ENCODE data around the gene AGO4. TPM values are rescaled to one million over a fixed set of nuclear protein-coding genes. Genes with fewer than 3 reads are reported as not detected.

AGO4 gene
- total RNA-seq: 10 to 100 TPM; 17.6 to 20.5 TPM
- 20.1 TPM for polyA plus RNA-seq (2013, experiment 1 of 2)
- 18.1 TPM for polyA plus RNA-seq (2013, experiment 2 of 2)
- long read RNA-seq, experiment 1, partial matches to known transcripts: 0 of 7 reads
- long read RNA-seq, experiment 1, other reads (novel, unspliced or antisense): 7 of 7 reads
- long read RNA-seq, experiment 2, full-length matches to known transcripts: 7 of 27 reads
- long read RNA-seq, experiment 2, partial matches to known transcripts: 2 of 27 reads
- long read RNA-seq, experiment 2, other reads (novel, unspliced or antisense): 18 of 27 reads
- long read RNA-seq, experiment 3, full-length matches to known transcripts: 1 of 7 reads
- long read RNA-seq, experiment 3, partial matches to known transcripts: 3 of 7 reads
- long read RNA-seq, experiment 3, other reads (novel, unspliced or antisense): 3 of 7 reads
- long read RNA-seq, experiment 4, partial matches to known transcripts: 0 of 3 reads
- long read RNA-seq, experiment 4, other reads (novel, unspliced or antisense): 3 of 3 reads

DNA sequence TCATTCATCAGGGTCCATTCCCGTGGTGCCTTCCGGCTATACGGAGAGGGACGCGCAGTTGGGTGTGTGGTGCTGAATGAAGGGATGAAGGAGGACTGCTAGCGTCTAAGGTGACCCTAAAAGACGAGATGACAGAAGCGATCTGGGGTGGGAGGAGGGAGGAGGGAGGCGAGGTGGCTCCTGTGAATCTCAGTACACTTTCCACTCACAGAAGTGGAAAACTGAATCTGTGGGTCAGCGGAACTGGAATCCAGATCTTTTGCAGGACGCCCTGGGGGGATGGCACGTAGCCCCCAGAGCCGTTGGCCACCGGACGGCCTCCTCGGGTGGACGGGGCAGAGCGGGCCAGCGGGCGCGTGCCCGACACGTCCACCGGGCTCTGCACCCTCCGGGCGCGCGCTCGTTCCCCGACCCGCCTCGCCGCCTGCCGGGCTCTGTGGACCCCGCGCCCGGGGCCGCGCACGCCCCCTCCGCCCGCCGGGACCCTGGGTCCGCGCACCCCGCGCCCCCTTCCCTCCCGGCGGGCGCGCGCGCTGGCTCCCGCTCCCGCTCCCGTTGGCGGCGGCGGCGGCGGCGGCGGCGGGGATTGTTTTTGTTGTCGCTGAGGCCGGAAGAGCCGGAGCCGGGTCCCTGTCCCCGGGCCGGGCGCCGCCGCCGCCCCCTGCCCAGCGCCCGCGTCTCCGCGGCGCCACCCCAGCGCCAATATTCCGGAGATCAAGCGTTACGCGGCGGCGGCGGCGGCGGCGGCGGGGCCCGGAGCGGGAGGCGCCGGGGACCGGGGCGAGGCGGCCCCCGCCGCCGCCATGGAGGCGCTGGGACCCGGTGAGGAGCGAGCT lies at the start of gene AGO4:
AGO4 (plus strand) TSS at position 403 of the 836 bp plus-strand sequence; CDS start at position 804, 401 bp downstream.
- H3K4me3 ChIP-seq (ENCODE audit: low read length): peak within 1 kb of the TSS; percentile 87
- no peaks in the 10 kb centered on the region for H3K36me3 ChIP-seq (ENCODE audit: control insufficient read depth, insufficient read depth, low read length)
- no peaks in the 10 kb centered on the region for H3K9me3 ChIP-seq (ENCODE audit: control insufficient read depth, low read length)
- no peaks in the 10 kb centered on the region for H3K9me3 Mint-ChIP-seq
- TF ChIP-seq, protein P1, sequence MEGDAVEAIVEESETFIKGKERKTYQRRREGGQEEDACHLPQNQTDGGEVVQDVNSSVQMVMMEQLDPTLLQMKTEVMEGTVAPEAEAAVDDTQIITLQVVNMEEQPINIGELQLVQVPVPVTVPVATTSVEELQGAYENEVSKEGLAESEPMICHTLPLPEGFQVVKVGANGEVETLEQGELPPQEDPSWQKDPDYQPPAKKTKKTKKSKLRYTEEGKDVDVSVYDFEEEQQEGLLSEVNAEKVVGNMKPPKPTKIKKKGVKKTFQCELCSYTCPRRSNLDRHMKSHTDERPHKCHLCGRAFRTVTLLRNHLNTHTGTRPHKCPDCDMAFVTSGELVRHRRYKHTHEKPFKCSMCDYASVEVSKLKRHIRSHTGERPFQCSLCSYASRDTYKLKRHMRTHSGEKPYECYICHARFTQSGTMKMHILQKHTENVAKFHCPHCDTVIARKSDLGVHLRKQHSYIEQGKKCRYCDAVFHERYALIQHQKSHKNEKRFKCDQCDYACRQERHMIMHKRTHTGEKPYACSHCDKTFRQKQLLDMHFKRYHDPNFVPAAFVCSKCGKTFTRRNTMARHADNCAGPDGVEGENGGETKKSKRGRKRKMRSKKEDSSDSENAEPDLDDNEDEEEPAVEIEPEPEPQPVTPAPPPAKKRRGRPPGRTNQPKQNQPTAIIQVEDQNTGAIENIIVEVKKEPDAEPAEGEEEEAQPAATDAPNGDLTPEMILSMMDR (conservative IDR thresholded peaks at IDR 0.05): no peak
- no peak within 1 kb of the TSS for H3K27ac ChIP-seq (ENCODE audit: low read depth, low read length)
- H3K4me1 ChIP-seq (ENCODE audit: control insufficient read depth, insufficient read depth, low read length): no peaks in the 10 kb centered on the region
- peak within 1 kb of the TSS; percentile 83 for H3K4me3 Mint-ChIP-seq
- peak within 1 kb of the TSS; percentile 61 for H3K9ac ChIP-seq (ENCODE audit: extremely low read depth, low read length, poor library complexity, severe bottlenecking)
- peak within 1 kb of the TSS; percentile 91 for H3K27ac Mint-ChIP-seq
- 1 to 2% methylated on average over 19 to 105 of the region's 105 CpGs for WGBS, 2 experiments (ENCODE audit: insufficient coverage in 1 of 2, insufficient read length in 1 of 2)
- no peaks in the 10 kb centered on the region for H3K27me3 ChIP-seq (ENCODE audit: control insufficient read depth, insufficient read depth, low read length, poor library complexity, severe bottlenecking)
- DNase-seq: peak; percentile 82
- peaks cover 16% of the 10 kb centered on the region for H3K4me1 Mint-ChIP-seq
- no peaks in the 10 kb centered on the region for H3K27me3 Mint-ChIP-seq (ENCODE audit: insufficient read depth)
- no peaks in the 10 kb centered on the region for H3K36me3 Mint-ChIP-seq (ENCODE audit: low read depth)

DNA sequence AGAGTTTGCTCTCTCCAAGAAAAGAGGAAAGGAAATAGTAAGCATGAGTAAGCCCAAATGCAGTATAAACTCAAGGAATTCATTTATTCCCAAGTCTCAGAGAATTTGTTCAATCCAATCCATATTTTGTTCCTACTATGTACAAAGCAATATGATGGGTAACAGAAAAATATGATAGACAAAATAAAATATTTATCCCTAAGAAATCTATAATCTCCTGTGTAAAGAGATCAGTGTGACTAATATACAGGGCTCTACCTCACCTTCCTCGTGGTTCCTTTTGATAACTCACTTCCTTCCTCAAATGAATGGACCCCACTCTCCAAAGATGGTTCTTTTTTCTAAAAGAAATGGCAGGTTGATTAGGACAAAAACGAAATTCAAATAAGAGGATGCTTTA lies 45.7 kb upstream of the AGO4 start:
- no peak for DNase-seq

DNA sequence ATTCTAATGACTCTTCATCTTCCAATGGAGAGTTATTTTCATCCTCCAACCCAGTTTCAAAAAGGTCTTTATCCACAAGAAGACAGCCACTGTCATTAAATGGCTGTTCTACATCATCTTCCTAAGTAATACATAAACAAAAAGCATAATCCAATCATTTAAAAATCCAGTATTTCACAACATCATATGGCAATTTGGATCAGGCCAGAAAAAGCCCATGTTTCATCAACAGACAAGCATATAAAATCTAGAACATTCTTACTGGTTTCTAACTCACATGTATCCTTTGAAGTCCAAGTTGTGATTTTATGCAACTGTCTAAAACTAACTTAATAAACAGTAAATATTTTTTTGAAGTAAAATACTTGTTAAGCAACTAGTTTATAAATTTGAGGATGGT lies 44.6 kb upstream of the AGO4 start:
- Mint-ChIP-seq H3K9me3 (no peaks in the 10 kb centered on the region), H3K4me3 (no peak overlapping the region), H3K27me3 (ENCODE audit: insufficient read depth) (no peaks in the 10 kb centered on the region), H3K36me3 (ENCODE audit: low read depth) (peaks cover 37% of the 10 kb centered on the region), H3K4me1 (no peaks in the 10 kb centered on the region), H3K27ac (no peak overlapping the region)
- Histone ChIP-seq H3K36me3 (ENCODE audit: control insufficient read depth, insufficient read depth, low read length) (peaks cover 77% of the 10 kb centered on the region), H3K9ac (ENCODE audit: extremely low read depth, low read length, poor library complexity, severe bottlenecking) (no peak overlapping the region), H3K27me3 (ENCODE audit: control insufficient read depth, insufficient read depth, low read length, poor library complexity, severe bottlenecking) (no peaks in the 10 kb centered on the region), H3K9me3 (ENCODE audit: control insufficient read depth, low read length) (no peaks in the 10 kb centered on the region), H3K4me3 (ENCODE audit: low read length) (no peak overlapping the region), H3K4me1 (ENCODE audit: control insufficient read depth, insufficient read depth, low read length) (no peaks in the 10 kb centered on the region), H3K27ac (ENCODE audit: low read depth, low read length) (no peak overlapping the region)
- TF ChIP-seq, protein P1 (conservative IDR thresholded peaks at IDR 0.05): no peak
- no peak for DNase-seq

More for the DNA sequence above, 45.7 kb upstream of the AGO4 start:
- H3K27ac Mint-ChIP-seq: no peak overlapping the region
- TF ChIP-seq, protein P1 (conservative IDR thresholded peaks at IDR 0.05): no peak
- no peak overlapping the region for H3K4me3 ChIP-seq (ENCODE audit: low read length)
- H3K9ac ChIP-seq (ENCODE audit: extremely low read depth, low read length, poor library complexity, severe bottlenecking): no peak overlapping the region
- peaks cover 40% of the 10 kb centered on the region for H3K36me3 Mint-ChIP-seq (ENCODE audit: low read depth)
- H3K9me3 ChIP-seq (ENCODE audit: control insufficient read depth, low read length): no peaks in the 10 kb centered on the region
- no peaks in the 10 kb centered on the region for H3K9me3 Mint-ChIP-seq
- 87 to 100% methylated on average over 1 to 2 of the region's 2 CpGs for WGBS, 2 experiments (ENCODE audit: insufficient coverage in 1 of 2, insufficient read length in 1 of 2)
- no peaks in the 10 kb centered on the region for H3K27me3 Mint-ChIP-seq (ENCODE audit: insufficient read depth)
- no peaks in the 10 kb centered on the region for H3K27me3 ChIP-seq (ENCODE audit: control insufficient read depth, insufficient read depth, low read length, poor library complexity, severe bottlenecking)
- peaks cover 80% of the 10 kb centered on the region for H3K36me3 ChIP-seq (ENCODE audit: control insufficient read depth, insufficient read depth, low read length)
- H3K4me3 Mint-ChIP-seq: no peak overlapping the region
- no peaks in the 10 kb centered on the region for H3K4me1 Mint-ChIP-seq
- H3K4me1 ChIP-seq (ENCODE audit: control insufficient read depth, insufficient read depth, low read length): no peaks in the 10 kb centered on the region
- no peak overlapping the region for H3K27ac ChIP-seq (ENCODE audit: low read depth, low read length)
